ENCODE data around the gene MEG3.
"Not testable (repeated sequence)": the region's sequence is repeated elsewhere in the genome, so short reads cannot be mapped to it uniquely, and the experiment has no call there.

Gene MEG3

DNA sequence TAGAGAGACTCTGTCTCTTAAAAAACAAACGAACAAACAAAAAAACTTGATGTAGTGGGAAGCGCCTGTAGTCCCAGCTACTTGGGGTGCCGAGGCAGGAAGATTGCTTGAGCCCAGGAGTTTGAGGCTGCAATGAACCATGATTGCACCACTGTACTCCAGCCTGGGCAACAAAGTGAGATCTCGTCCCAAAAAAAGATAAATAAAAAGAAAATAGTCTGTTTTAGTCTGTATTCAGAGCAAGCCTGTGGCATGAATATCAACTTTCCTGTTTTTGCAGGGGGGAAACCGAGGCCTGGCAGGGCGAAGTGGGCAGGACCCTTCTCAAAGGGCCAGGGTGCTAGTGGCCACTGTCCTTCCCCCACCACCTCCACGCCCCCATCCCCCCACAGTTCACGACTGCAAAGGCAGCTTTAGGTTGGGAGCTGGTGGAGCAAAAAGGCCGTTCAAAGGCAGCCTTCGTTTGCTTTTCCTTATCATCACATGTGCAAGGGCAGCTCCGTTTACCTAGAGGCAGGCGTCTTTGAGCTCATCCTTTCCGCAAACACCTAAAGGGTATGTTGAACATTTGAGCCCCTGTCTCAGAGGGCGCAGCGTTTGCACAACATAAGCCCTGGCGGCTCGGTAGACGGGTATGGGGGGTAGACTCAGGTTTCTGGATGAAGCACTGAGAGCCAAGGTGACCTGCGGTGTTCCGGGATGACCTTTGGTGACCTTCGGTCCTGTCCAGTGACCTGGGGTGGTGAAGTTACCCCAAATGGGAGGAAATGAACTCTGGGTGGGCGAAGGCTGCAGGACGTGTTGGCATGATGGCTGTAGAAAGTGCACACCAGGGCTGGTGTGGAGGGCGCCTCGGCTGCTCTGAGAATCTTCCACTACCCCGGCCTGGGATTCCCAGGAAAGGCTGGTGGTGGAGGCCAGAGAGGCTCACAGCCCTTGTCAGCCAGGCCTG, 8.7 kb upstream of the MEG3 start:
- Histone ChIP-seq H3K36me3 (ENCODE audit: insufficient read depth, low read length) (no peaks in the 10 kb centered on the region), H3K4me3 (ENCODE audit: low read length, poor library complexity, severe bottlenecking) (no peak overlapping the region), H3K4me2 (ENCODE audit: low read depth, low read length, poor library complexity, severe bottlenecking) (no peak overlapping the region), H3K27me3 (ENCODE audit: insufficient read depth, low read length, poor library complexity, severe bottlenecking) (no peaks in the 10 kb centered on the region), H4K20me1 (ENCODE audit: insufficient read depth, low read length, poor library complexity, severe bottlenecking) (no peaks in the 10 kb centered on the region), H2AFZ (ENCODE audit: low read length) (no peak overlapping the region), H3K9me3 (ENCODE audit: insufficient read depth, low read depth, low read length) (peaks cover under 1% of the 10 kb centered on the region; the same call in 1 of the 2 replicates), H3F3A (ENCODE audit: low read depth) (no peaks in the 10 kb centered on the region), H3K79me2 (ENCODE audit: insufficient read depth, low read length) (no peaks in the 10 kb centered on the region), H3K9me2 (replicated peaks; ENCODE audit: low read depth, low read length) (no peaks in the 10 kb centered on the region), H3K4me1 (ENCODE audit: insufficient read depth, low read length, poor library complexity, severe bottlenecking) (peaks cover 3% of the 10 kb centered on the region), H3K9ac (ENCODE audit: low read depth, low read length, poor library complexity, severe bottlenecking) (no peak overlapping the region)
- TF ChIP-seq EZH2phosphoT487 (IDR thresholded peaks at IDR 0.05; ENCODE audit: borderline replicate concordance) = no peak
- TF ChIP-seq, protein P1, sequence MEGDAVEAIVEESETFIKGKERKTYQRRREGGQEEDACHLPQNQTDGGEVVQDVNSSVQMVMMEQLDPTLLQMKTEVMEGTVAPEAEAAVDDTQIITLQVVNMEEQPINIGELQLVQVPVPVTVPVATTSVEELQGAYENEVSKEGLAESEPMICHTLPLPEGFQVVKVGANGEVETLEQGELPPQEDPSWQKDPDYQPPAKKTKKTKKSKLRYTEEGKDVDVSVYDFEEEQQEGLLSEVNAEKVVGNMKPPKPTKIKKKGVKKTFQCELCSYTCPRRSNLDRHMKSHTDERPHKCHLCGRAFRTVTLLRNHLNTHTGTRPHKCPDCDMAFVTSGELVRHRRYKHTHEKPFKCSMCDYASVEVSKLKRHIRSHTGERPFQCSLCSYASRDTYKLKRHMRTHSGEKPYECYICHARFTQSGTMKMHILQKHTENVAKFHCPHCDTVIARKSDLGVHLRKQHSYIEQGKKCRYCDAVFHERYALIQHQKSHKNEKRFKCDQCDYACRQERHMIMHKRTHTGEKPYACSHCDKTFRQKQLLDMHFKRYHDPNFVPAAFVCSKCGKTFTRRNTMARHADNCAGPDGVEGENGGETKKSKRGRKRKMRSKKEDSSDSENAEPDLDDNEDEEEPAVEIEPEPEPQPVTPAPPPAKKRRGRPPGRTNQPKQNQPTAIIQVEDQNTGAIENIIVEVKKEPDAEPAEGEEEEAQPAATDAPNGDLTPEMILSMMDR (conservative IDR thresholded peaks at IDR 0.05; ENCODE audit: low read length) = no peak

DNA sequence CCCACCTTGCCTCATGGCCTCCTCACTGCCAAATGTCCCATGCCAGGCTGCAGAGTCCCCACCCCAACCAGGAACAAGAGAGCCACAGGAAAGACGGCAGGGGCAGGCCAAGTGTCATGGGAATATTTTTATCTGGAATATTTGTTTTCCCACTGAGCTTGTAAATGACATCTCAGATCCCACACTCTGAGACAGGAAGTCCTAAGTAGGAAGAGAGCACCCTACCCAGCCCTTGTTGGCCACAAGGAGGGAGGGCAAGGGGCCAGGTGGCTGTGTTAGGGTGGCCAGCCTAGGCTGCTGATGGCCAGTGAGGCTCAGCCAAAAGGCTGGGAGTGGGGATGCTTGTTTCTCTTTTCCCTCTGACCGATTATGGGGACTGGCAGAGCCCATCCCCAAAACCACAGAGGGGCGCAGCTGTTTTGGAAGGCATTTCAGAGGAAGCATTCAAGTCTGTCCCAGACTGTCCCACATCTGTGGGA, 7.7 kb upstream of the MEG3 start:
- Histone ChIP-seq H2AFZ (ENCODE audit: low read length) (no peak overlapping the region), H3K4me1 (ENCODE audit: insufficient read depth, low read length, poor library complexity, severe bottlenecking) (peaks cover 3% of the 10 kb centered on the region)

DNA sequence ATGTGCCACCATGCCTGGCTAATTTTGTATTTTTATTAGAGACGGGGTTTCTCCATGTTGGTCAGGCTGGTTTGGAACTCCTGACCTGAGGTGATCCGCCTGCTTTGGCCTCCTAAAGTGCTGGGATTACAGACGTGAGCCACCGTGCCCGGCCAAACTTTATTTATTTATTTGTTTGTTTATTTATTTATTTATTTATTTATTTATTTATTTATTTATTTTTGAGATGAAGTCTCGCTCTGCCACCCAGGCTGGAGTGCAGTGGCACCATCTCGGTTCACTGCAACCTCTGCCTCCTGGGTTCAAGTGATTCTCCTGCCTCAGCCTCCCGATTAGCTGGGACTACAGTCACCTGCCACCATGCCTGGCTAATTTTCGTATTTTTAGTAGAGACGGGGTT, 7.0 kb upstream of the MEG3 start:
- not testable (repeated sequence) for H3K9ac ChIP-seq (ENCODE audit: low read depth, low read length, poor library complexity, severe bottlenecking); H3K79me2 ChIP-seq (ENCODE audit: insufficient read depth, low read length); H3K27me3 ChIP-seq (ENCODE audit: insufficient read depth, low read length, poor library complexity, severe bottlenecking); H3K36me3 ChIP-seq (ENCODE audit: insufficient read depth, low read length); H3K4me3 ChIP-seq (ENCODE audit: low read length, poor library complexity, severe bottlenecking); H3K4me1 ChIP-seq (ENCODE audit: insufficient read depth, low read length, poor library complexity, severe bottlenecking); H2AFZ ChIP-seq (ENCODE audit: low read length); H3K9me2 ChIP-seq (replicated peaks; ENCODE audit: low read depth, low read length); H4K20me1 ChIP-seq (ENCODE audit: insufficient read depth, low read length, poor library complexity, severe bottlenecking); H3K4me2 ChIP-seq (ENCODE audit: low read depth, low read length, poor library complexity, severe bottlenecking); H3K9me3 ChIP-seq (ENCODE audit: insufficient read depth, low read depth, low read length); H3F3A ChIP-seq (ENCODE audit: low read depth)

More for the DNA sequence above, 7.7 kb upstream of the MEG3 start:
- Histone ChIP-seq H3K9ac (ENCODE audit: low read depth, low read length, poor library complexity, severe bottlenecking) (no peak overlapping the region), H3F3A (ENCODE audit: low read depth) (no peaks in the 10 kb centered on the region), H3K4me2 (ENCODE audit: low read depth, low read length, poor library complexity, severe bottlenecking) (no peak overlapping the region), H3K36me3 (ENCODE audit: insufficient read depth, low read length) (no peaks in the 10 kb centered on the region), H3K79me2 (ENCODE audit: insufficient read depth, low read length) (no peaks in the 10 kb centered on the region), H3K27me3 (ENCODE audit: insufficient read depth, low read length, poor library complexity, severe bottlenecking) (no peaks in the 10 kb centered on the region), H4K20me1 (ENCODE audit: insufficient read depth, low read length, poor library complexity, severe bottlenecking) (no peaks in the 10 kb centered on the region), H3K9me3 (ENCODE audit: insufficient read depth, low read depth, low read length) (no peaks in the 10 kb centered on the region), H3K4me3 (ENCODE audit: low read length, poor library complexity, severe bottlenecking) (no peak overlapping the region), H3K9me2 (replicated peaks; ENCODE audit: low read depth, low read length) (no peaks in the 10 kb centered on the region)
- TF ChIP-seq, protein P1 (conservative IDR thresholded peaks at IDR 0.05; ENCODE audit: low read length) = no peak
- no peak for TF ChIP-seq EZH2phosphoT487 (IDR thresholded peaks at IDR 0.05; ENCODE audit: borderline replicate concordance)

All from Loucy (cell line).